Hematopoietic multipotent progenitor cell treated with erythropoietin and hydrocortisone succinate and interleukin-3 and kit ligand, for 15 days (in vitro differentiated cells): ENCODE data around the gene HARBI1.
"Not testable (repeated sequence)": the region's sequence is repeated elsewhere in the genome, so short reads cannot be mapped to it uniquely, and the experiment has no call there.

Source experiments
- DNase-seq: peaks from one replicate; pipeline ENCODE4 v3.0.0-alpha.2; 2015; ENCODE audit warnings: low spot score

Gene HARBI1

DNA sequence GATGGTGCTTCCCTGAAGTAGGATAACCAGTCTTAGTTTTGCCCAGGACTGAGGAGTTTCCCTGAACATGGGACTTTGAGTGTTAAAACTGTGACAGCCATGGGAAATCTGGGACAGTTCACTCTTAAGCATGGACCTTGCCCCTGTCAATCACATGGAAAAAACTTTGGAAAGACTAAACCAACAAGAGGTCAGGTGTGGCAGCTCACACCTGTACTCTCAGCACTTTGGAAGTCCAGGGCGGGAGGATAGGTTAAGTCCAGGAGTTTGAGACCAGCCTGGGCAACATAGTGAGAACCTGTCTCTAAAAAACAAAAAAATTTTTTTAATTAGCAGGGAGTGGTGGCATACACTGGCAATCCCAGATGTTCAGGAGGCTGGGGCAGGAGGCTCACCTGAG lies 19.9 kb downstream of the HARBI1 start:
- no peak for DNase-seq

GRCh38 chr11:46594785-46595184 lies 22.2 kb downstream of the HARBI1 start:
- DNase-seq = no peak

DNA sequence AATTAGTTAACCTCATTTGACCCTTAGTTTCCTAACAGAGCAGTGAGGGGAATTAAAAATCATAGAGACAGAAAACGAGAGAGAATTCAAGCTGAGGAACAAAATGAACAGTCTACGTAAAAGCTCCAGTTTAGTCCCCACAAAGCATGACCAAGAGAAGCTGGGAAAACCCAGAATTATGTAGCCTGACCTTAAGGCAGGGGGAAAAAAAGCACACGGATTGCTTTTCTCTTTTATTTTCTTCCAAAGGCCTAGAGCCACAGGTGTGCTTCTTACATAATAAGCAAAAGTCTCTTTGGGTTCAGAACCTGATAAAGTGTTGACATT lies 22.7 kb downstream of the HARBI1 start:
- no peak for DNase-seq

GRCh38 chr11:46593550-46594373 lies 23.3 kb downstream of the HARBI1 start, which contains the start of gene AMBRA1:
AMBRA1 (minus strand) TSS chr11:46594023; CDS start chr11:46548380, 45,643 bp downstream.
- DNase-seq = peak; percentile 91

DNA sequence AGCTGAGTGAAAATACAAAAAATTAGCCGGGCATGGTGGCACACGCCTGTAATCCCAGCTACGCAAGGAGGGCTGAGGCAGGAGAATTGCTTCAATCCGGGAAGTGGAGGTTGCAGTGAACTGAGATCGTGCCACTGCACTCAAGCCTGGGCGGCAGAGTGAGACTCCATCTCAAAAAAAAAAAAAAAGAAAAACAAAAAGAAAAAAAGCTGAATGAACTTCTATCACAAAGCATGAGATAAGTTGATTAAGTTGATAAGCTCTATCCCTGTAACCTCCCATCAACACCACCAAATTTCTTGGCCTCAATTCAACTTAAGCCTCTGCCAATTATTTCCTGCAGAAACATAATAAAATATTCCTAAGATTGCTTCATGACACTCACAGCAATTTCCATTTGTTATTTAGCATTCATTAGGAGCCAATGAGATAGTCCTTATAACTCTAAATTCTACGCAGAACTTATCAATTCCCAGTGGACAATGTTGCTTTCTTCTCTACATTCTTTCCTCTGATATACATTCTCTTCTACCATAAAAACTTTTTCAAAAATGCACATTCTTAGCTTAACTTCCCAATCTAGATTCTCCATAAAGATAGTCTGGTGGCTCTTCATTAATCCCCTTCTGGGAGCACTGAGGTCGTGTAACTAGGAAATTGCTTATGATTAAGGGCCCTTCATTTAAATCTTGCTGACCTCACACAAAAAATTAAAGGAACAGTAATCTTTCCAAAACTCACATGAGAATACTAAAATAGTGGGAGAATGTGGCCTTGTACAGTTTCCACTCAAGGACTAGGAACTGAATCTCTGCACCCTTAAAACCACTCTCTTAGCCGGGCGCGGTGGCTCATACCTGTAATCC lies 26.1 kb downstream of the HARBI1 start:
- DNase-seq = no peak

DNA sequence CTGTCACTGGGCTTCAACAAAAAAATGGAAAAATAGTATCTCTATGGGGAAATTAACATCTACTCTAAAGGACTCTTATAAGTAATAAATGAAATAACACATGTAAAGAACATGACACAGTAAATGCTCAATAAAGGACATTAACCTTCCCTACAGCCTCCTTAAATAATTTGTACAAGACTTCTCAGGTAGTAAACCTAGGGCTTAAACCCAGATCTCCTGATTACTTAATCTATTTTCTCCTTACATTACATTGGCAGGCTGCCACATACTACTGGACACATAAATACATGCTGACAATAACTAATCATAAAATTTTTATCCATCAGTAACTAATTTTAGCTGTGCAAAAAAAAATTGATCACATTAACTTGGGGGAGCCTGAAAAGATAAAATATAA lies 28.1 kb downstream of the HARBI1 start:
- DNase-seq = no peak

DNA sequence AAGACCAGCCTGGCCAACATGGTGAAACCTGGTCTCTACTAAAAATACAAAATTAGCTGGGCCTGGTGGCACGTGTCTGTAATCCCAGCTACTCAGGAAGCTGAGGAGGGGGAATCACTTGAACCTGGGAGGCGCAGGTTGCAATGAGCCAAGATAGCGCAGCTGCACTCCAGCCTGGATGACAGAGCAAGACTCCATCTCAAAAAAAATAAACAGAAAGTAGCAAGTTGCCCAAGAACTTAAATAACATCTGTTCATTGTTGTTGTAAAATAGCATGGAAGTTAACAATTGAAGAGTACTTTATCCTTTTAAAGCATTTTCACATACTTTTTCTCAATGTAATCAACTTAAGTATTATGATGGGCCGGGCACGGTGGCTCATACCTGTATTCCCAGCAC lies 28.9 kb downstream of the HARBI1 start:
- no peak for DNase-seq

GRCh38 chr11:46583513-46583912 lies 33.5 kb downstream of the HARBI1 start:
- DNase-seq = not testable (repeated sequence)

DNA sequence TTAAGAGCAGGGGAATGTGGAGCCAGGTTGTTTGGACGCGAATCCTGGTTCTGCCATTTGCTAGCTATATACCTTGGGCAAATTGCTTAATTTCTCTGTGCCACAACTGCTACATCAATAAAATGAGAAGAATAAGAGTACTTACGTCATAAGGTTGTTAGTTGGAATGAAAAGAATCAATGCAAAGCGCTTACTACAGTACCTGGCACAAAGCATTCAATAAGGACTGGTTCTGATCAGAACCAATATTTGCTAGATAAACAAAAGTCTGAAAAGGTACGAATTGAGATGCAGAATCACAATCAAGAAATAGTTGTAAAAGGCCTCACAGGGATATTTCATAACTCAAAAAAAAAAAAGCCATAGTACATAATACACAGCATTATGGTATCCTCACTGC lies 34.4 kb downstream of the HARBI1 start:
- DNase-seq = no peak

DNA sequence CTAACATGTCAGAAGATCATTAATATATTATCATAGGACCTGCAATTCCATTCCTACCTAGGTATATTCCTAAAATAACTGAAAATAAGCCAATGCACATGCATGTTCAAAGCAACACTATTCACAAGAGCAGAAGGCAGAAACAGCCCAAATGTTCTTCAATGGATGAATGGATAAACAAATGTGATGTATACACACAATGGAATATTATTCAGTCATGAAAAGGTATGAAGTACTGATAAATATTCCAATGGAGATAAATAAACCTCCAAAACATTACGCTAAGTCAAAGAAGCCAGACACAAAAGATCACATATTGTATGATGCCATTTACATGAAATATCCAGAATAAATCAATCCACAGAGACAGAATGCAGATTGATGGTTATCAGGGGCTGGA lies 40.0 kb downstream of the HARBI1 start:
- DNase-seq = no peak

GRCh38 chr11:46574656-46575055 lies 42.4 kb downstream of the HARBI1 start:
- DNase-seq = no peak

DNA sequence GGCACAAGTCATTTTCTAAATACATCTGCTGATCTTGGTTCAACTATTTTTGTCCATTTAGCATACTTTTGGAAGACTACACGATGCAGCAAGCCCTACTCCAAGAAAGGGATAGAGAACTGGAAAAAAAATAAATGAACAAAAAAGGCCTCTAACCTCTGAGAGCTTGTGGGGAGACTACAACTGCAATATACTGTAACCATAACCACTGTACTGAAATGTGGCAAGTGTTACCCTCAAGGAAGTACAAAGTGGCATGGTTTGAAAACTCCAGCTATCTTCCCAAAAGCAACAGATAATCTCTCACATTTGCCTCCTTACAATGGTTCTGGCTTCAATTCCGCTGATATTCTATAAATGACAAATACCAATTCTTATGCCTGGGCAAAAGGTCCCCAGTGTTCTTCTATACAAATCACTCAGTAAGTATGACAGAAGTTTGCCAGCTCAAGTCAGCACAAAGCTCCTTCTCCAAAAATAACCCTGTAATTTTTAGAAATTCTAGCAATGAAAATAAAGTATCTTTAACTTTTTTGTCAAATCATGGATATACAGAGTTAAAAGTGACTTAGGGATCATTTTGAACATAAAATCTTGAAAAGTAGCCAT lies 46.1 kb downstream of the HARBI1 start:
- DNase-seq = no peak

DNA sequence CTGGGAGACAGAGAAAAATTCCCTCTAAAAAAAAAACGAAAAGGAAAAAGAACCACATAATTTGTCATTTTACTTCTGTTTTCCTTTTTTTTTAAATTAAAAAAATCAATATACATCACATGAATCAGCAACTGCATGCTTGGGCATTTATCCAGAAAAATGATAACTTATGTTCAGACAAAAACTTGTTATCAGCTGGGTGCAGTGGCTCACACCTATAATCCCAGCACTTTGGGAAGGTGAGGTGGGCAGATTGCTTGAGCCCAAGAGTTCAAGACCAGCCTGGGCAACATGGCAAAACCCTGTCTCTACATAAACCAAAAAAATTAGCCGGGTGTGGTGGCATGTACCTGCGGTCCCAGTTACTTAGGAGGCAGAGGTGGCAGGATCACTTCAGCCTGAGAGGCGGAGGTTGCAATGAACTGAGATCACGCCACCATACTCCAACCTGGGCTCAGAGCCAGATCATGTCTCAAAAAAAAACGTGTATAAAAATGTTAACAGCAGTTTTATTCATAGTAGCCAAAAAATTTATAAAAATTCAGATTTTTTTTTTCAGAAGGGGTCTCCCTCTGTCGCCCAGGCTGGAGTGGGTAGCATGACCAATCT lies 51.7 kb downstream of the HARBI1 start:
- peak; percentile 20 for DNase-seq

- DNase-seq = no peak
Observed at GRCh38 chr11:46564459-46564858, 52.6 kb downstream of the HARBI1 start.

DNA sequence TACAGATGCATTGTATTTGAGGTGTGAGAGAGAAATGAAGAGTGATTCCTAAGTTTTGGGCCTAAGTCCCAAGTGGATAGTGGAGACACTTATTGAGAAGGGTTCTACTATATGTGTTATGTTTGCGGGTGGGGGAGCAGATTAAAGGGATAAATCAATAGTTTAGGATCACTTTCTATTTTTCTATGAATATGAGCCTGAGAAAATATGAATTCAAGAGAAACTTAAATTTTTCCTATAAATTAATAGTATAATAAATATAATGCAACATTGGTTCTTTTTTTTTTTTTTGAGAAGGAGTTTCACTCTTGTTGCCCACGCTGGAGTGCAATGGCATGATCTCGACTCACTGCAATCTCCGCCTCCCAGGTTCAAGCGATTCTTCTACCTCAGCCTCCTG lies 54.5 kb downstream of the HARBI1 start:
- DNase-seq = no peak

DNA sequence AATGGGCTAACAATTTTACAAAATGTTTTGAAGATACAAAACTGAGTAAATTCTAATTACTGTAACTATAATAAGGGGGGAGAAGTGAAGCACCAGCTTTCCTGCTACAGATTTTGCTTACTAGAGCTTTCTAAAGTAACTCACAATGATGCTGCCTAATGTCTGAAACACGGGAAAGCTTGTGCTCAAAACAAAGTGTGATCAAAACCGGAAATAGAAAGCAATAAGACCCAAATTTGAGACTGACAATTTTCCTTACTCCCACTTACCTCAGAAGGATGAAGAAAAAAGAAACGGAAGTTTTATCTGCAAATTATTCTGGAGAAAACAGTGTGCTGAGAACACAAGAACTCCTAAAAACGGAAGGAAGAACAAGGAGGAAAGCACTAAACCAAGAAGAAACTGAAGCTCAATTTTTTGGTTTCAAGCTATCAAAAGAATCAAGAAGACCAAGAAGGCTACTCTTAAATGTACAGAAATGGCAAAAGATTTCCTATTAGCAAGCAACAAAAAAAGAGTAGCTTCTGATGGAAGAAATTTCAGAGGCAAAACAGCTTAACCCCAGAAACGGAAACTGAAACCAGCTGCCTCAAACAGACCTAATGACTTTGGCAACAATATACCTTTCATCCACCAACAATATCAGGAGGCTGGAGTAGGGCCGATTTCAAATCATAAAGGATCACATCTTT lies 56.6 kb downstream of the HARBI1 start:
- DNase-seq = peak; percentile 41

DNA sequence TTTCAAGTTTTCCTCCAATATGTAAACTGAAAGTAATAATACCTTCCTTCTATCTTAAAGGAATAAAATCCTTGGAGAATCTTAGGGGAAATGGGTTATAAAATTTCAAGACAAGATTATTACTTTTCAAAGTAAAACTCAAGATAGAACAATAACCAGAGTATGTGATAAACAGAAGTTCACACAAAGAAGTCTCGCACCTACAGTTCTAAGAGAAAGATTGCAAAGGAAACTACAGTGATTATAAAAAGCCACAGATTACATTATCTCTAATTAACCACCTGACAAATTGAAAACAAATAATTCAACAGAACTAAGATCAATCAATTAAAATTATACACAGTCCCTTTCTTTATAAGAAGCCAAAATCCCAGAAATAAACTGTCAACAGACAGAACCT lies 57.2 kb downstream of the HARBI1 start:
- no peak for DNase-seq

- DNase-seq = peak; percentile 59
Observed at GRCh38 chr11:46557684-46558151, 59.3 kb downstream of the HARBI1 start.

GRCh38 chr11:46555267-46556054 lies 61.6 kb downstream of the HARBI1 start:
- no peak for DNase-seq

- no peak for DNase-seq
Observed at GRCh38 chr11:46554213-46555147, 62.5 kb downstream of the HARBI1 start.
